ENCODE data around the gene CCZ1B.
"Not testable (repeated sequence)": the region's sequence is repeated elsewhere in the genome, so short reads cannot be mapped to it uniquely, and the experiment has no call there.

The CCZ1B gene

DNA sequence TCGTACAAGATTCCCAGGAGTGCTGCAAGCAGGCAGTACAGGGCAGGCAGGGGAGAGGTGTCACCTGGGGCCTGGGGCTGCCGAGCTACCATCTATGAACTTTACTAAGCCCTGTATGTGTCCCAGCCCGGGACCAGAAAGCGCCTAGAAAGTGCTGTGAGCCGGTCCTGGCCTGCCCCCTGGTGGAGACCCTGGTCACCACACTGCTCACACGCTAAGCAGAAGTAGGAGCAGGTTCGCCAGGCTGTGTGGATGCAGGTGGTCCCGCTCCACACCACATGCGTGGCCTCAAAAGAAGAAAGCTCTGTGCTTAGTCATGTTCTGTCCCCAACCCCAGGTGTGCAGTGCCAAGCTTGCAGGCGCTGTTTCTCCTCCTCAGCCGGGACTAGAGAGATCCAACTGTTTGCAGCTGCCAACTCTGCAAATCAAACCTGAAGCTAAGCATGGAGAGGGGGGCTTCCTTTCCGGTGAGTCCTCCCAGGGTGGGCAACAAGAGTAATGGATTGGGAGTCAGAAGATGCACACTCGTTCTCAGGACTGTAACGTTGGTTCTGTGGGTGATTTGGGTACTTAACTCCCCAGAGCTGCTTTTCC lies 31.7 kb upstream of the CCZ1B start:
- H3K9me2 ChIP-seq (replicated peaks; ENCODE audit: low read depth, low read length); H3F3A ChIP-seq (ENCODE audit: low read depth); H3K9me3 ChIP-seq (ENCODE audit: insufficient read depth, low read depth, low read length); H3K4me3 ChIP-seq (ENCODE audit: low read length, poor library complexity, severe bottlenecking); H3K36me3 ChIP-seq (ENCODE audit: insufficient read depth, low read length); H3K79me2 ChIP-seq (ENCODE audit: insufficient read depth, low read length); H2AFZ ChIP-seq (ENCODE audit: low read length); H3K9ac ChIP-seq (ENCODE audit: low read depth, low read length, poor library complexity, severe bottlenecking); H3K27me3 ChIP-seq (ENCODE audit: insufficient read depth, low read length, poor library complexity, severe bottlenecking); H4K20me1 ChIP-seq (ENCODE audit: insufficient read depth, low read length, poor library complexity, severe bottlenecking); H3K4me2 ChIP-seq (ENCODE audit: low read depth, low read length, poor library complexity, severe bottlenecking); H3K4me1 ChIP-seq (ENCODE audit: insufficient read depth, low read length, poor library complexity, severe bottlenecking): not testable (repeated sequence)
- TF ChIP-seq, protein P1, sequence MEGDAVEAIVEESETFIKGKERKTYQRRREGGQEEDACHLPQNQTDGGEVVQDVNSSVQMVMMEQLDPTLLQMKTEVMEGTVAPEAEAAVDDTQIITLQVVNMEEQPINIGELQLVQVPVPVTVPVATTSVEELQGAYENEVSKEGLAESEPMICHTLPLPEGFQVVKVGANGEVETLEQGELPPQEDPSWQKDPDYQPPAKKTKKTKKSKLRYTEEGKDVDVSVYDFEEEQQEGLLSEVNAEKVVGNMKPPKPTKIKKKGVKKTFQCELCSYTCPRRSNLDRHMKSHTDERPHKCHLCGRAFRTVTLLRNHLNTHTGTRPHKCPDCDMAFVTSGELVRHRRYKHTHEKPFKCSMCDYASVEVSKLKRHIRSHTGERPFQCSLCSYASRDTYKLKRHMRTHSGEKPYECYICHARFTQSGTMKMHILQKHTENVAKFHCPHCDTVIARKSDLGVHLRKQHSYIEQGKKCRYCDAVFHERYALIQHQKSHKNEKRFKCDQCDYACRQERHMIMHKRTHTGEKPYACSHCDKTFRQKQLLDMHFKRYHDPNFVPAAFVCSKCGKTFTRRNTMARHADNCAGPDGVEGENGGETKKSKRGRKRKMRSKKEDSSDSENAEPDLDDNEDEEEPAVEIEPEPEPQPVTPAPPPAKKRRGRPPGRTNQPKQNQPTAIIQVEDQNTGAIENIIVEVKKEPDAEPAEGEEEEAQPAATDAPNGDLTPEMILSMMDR (conservative IDR thresholded peaks at IDR 0.05; ENCODE audit: low read length) = peak; percentile 50

DNA sequence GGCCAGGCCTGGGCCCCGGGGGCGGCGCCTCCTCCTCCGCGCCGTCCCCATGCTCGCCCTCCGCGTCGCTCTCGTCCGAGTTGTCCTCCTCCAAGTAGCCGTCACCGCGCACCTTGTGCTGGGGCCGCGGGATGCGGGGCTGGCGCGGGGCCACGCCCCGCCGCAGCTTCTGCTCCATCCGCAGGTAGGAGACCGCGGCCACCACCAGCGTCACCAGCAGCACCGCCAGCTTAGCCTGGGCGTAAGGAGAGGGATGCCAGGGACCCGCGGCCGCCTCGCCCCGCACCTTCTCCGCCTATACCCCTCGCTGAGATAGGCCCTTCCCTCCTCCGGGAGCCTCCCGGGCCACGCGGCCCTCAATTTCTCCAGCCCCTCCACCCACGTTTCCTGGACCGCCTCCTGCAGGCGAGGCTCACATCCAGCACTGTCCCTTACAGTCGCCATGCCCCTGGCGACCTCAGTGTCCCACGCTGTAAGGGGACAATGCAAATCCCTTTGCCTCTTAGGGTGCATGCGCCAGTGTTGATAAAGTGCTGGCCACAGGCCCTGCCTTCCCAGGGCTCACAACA lies 29.6 kb upstream of the CCZ1B start:
- not testable (repeated sequence) for H3K79me2 ChIP-seq (ENCODE audit: insufficient read depth, low read length); H3K9ac ChIP-seq (ENCODE audit: low read depth, low read length, poor library complexity, severe bottlenecking); H3K4me2 ChIP-seq (ENCODE audit: low read depth, low read length, poor library complexity, severe bottlenecking); H3K9me2 ChIP-seq (replicated peaks; ENCODE audit: low read depth, low read length); H3K9me3 ChIP-seq (ENCODE audit: insufficient read depth, low read depth, low read length); H3K27me3 ChIP-seq (ENCODE audit: insufficient read depth, low read length, poor library complexity, severe bottlenecking); H3F3A ChIP-seq (ENCODE audit: low read depth); H4K20me1 ChIP-seq (ENCODE audit: insufficient read depth, low read length, poor library complexity, severe bottlenecking); H3K4me1 ChIP-seq (ENCODE audit: insufficient read depth, low read length, poor library complexity, severe bottlenecking); H2AFZ ChIP-seq (ENCODE audit: low read length); H3K36me3 ChIP-seq (ENCODE audit: insufficient read depth, low read length); H3K4me3 ChIP-seq (ENCODE audit: low read length, poor library complexity, severe bottlenecking)

DNA sequence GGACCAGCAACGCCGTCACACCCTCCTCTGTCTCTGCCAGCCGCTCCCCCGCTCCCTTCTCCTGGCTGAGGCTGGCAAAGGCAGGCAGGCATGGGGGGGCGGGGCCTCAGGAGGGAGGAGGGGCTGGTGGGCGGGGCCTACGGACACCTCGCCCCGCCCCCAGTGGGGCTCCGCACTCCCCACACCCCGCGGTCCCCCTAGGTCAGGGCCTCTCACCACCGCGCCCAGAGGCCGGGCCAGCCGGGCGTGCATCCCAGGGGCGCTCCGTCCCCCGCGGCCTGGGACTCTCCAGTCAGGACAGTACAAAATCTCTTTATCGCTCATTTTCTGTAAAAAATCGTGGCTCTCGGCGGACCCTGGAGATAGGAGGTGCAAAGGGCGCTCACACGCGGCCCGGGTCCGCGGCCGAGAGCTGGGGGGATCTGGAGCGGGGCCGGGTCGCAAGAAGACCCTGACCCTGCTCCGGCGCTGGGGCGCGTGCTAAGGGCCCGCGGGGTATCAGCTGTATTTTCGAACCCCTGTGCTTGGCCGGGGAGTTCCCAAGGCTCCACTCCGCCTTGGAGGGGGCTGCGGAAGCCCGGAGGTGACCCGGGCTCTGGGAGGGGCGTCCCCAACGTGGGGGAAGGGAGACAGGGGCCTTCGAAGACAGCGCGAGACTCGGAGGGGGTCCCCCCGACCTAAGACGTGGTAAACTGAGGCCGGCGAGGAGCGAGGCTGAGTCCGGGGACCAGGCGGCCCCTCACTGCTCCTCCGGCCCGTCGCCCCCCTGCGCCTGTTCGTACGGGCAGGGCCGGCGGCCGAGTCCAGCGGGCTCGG lies 28.9 kb upstream of the CCZ1B start:
- not testable (repeated sequence) for H3K9me2 ChIP-seq (replicated peaks; ENCODE audit: low read depth, low read length); H3F3A ChIP-seq (ENCODE audit: low read depth); H3K36me3 ChIP-seq (ENCODE audit: insufficient read depth, low read length); H3K4me2 ChIP-seq (ENCODE audit: low read depth, low read length, poor library complexity, severe bottlenecking); H4K20me1 ChIP-seq (ENCODE audit: insufficient read depth, low read length, poor library complexity, severe bottlenecking); H3K9ac ChIP-seq (ENCODE audit: low read depth, low read length, poor library complexity, severe bottlenecking); H3K9me3 ChIP-seq (ENCODE audit: insufficient read depth, low read depth, low read length); H3K4me3 ChIP-seq (ENCODE audit: low read length, poor library complexity, severe bottlenecking); H3K79me2 ChIP-seq (ENCODE audit: insufficient read depth, low read length); H3K4me1 ChIP-seq (ENCODE audit: insufficient read depth, low read length, poor library complexity, severe bottlenecking); H2AFZ ChIP-seq (ENCODE audit: low read length); H3K27me3 ChIP-seq (ENCODE audit: insufficient read depth, low read length, poor library complexity, severe bottlenecking)

DNA sequence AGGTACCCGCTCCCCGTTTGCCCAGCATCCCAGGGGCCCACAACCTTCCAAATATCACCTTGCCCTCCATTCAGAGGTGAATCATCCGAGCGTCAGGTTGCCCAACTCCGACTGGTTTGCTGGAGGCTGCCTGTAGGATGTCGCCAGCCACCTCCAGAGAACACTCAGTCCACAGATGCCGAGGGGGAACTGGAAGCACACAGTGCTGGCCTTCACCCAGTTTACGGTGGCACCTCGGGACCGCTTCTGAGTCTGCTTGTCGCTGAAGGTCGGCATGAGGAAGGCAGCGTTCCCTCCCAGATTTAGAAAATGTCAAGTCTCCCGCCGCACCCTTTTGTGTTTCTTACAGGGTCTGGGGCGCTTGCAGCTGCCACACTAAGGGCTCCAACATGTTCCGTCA lies 27.6 kb upstream of the CCZ1B start:
- not testable (repeated sequence) for H3K9me2 ChIP-seq (replicated peaks; ENCODE audit: low read depth, low read length); H3K9me3 ChIP-seq (ENCODE audit: insufficient read depth, low read depth, low read length); H3K79me2 ChIP-seq (ENCODE audit: insufficient read depth, low read length); H3F3A ChIP-seq (ENCODE audit: low read depth); H3K4me2 ChIP-seq (ENCODE audit: low read depth, low read length, poor library complexity, severe bottlenecking); H3K36me3 ChIP-seq (ENCODE audit: insufficient read depth, low read length); H3K4me1 ChIP-seq (ENCODE audit: insufficient read depth, low read length, poor library complexity, severe bottlenecking); H2AFZ ChIP-seq (ENCODE audit: low read length); H3K4me3 ChIP-seq (ENCODE audit: low read length, poor library complexity, severe bottlenecking); H3K9ac ChIP-seq (ENCODE audit: low read depth, low read length, poor library complexity, severe bottlenecking); H3K27me3 ChIP-seq (ENCODE audit: insufficient read depth, low read length, poor library complexity, severe bottlenecking); H4K20me1 ChIP-seq (ENCODE audit: insufficient read depth, low read length, poor library complexity, severe bottlenecking)

DNA sequence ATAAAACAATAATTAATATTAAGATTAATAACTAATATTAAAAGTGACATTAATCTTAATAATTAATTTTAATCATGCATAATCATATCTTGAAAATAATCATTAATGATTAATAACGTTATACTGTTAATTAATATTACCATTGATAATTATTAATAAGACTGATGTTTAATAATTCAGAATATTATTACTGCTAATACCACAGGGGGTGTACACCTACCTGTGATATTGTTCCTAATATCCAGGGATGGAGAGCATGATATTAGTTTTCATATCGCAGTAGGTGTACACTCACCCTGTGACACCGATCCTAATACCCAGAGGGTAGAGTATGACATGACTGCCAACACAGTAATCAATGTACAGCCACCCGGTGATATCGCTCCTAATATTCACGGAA lies 23.1 kb upstream of the CCZ1B start:
- not testable (repeated sequence) for H3K4me2 ChIP-seq (ENCODE audit: low read depth, low read length, poor library complexity, severe bottlenecking); H3K27me3 ChIP-seq (ENCODE audit: insufficient read depth, low read length, poor library complexity, severe bottlenecking); H2AFZ ChIP-seq (ENCODE audit: low read length); H3K36me3 ChIP-seq (ENCODE audit: insufficient read depth, low read length); H3K9me2 ChIP-seq (replicated peaks; ENCODE audit: low read depth, low read length); H3K9me3 ChIP-seq (ENCODE audit: insufficient read depth, low read depth, low read length); H3K4me3 ChIP-seq (ENCODE audit: low read length, poor library complexity, severe bottlenecking); H3K79me2 ChIP-seq (ENCODE audit: insufficient read depth, low read length); H3F3A ChIP-seq (ENCODE audit: low read depth); H4K20me1 ChIP-seq (ENCODE audit: insufficient read depth, low read length, poor library complexity, severe bottlenecking); H3K9ac ChIP-seq (ENCODE audit: low read depth, low read length, poor library complexity, severe bottlenecking); H3K4me1 ChIP-seq (ENCODE audit: insufficient read depth, low read length, poor library complexity, severe bottlenecking)

DNA sequence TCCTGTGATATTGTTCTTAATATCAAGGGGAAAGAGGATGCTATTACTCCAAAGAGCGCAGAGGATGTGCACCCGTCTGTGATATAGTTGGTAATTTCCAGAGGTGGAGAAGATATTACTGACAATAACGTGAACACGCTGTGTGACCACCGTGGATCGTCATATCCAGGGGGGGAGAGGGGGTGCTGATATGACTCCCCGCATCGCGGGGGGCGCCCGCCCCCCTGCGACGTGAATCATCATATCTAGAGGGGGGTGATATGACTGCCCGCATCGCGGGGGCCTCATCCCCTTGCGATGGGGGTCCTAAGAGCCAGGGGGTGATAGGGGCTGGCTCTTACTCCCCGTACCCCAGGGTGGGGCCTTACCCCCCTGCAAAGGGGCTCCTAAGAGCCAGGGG lies 21.7 kb upstream of the CCZ1B start:
- H4K20me1 ChIP-seq (ENCODE audit: insufficient read depth, low read length, poor library complexity, severe bottlenecking); H3K4me3 ChIP-seq (ENCODE audit: low read length, poor library complexity, severe bottlenecking); H3K4me2 ChIP-seq (ENCODE audit: low read depth, low read length, poor library complexity, severe bottlenecking); H2AFZ ChIP-seq (ENCODE audit: low read length); H3K79me2 ChIP-seq (ENCODE audit: insufficient read depth, low read length); H3K9ac ChIP-seq (ENCODE audit: low read depth, low read length, poor library complexity, severe bottlenecking); H3K9me3 ChIP-seq (ENCODE audit: insufficient read depth, low read depth, low read length); H3K36me3 ChIP-seq (ENCODE audit: insufficient read depth, low read length); H3K4me1 ChIP-seq (ENCODE audit: insufficient read depth, low read length, poor library complexity, severe bottlenecking); H3F3A ChIP-seq (ENCODE audit: low read depth); H3K27me3 ChIP-seq (ENCODE audit: insufficient read depth, low read length, poor library complexity, severe bottlenecking); H3K9me2 ChIP-seq (replicated peaks; ENCODE audit: low read depth, low read length): not testable (repeated sequence)
